GM21786 (cell line): ENCODE data around the gene TBC1D22A.

ENCODE experiments used
- ATAC-seq: cut with Tn5 transposase; IDR thresholded peaks from one replicate; pipeline ENCODE4 v1.9.1; 2021; ENCODE audit not compliant: unreplicated experiment

The TBC1D22A gene

DNA sequence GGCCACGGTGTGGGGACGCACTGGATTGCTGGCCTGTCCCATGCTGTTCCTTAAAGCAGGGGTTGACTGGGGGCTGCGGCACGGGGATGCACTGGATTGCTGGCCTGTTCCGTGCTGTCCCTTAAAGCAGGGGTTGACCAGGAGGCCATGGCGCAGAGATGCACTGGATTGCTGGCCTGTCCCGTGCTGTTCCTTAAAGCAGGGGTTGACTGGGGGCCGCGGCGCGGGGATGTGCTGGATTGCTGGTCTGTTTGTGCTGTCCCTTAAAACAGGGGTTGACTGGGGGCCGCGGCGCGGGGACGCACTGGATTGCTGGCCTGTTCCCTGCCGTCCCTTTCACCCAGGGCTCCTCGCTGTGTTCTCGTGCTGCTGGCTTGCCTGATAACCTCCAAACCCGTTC is 383.4 kb downstream of the TBC1D22A start:
- no peak for ATAC-seq

GRCh38 chr22:47146391-47146790 is 383.9 kb downstream of the TBC1D22A start:
- ATAC-seq: no peak

GRCh38 chr22:47146941-47147340 is 384.5 kb downstream of the TBC1D22A start:
- ATAC-seq: no peak

- ATAC-seq: no peak
Measured at GRCh38 chr22:47147572-47147971, 385.1 kb downstream of the TBC1D22A start.

- ATAC-seq: no peak
Measured at GRCh38 chr22:47148510-47148909, 386.1 kb downstream of the TBC1D22A start.

- no peak for ATAC-seq
Measured at GRCh38 chr22:47148956-47149728, 386.7 kb downstream of the TBC1D22A start.

- ATAC-seq: no peak
Measured at GRCh38 chr22:47149976-47150375, 387.5 kb downstream of the TBC1D22A start.

DNA sequence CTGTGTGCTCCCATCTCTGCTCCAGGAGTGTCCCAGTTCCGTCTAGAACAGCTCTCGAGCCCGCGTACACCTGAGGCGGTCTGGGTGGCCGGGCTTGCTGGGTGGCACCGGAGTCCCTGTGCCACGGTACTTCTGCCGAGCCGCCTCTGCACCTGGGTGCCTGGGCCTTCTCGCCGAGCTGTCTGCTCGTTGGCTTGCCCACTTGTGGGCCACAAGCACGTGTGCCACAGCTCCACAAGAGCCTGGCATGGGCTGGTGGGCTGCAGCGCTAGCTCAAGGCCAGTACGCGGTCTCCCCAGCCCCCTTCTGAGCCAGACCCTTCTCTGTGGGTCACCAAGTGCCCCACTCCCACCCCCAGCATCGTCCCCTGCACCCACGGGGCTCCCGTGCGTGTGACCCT is 388.0 kb downstream of the TBC1D22A start:
- ATAC-seq: no peak

DNA sequence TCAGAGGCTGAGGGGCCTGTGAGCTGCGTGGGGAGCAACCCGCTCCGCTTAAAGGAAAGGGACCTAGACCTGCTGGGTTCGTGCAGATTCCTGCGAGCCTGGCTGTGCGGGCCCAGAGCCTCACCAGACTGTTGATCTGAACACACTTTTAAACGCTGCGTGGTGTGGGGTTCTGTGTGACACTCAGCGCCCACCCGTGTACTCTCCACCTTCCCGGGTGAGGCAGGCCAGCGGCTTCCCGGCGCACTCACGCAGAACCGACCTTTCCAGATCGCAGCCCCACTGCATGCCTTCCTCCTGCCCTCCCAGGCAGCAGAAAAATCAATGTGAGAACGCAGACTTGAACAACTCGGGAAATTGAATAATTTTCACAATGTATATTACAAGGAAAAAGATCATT is 388.6 kb downstream of the TBC1D22A start:
- no peak for ATAC-seq

DNA sequence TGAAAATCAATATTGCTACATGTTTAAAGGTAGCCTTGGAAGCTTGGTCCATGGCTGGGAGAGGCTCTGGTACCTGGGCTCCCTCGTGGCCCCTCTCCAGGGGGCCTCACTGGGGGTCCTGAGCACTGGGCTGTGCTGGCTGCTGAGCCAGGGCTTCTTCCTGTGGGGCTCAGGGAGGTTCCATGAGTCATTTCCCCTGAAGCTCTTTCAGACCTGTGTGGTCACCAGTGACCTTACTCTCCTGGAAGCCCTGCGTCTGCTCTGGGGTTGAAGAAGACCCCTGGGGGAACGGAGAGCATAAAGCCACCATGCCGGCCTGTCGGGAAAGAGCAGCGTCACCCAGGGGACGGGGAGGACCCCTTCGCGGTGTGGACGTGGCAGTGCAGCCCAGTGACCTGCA is 389.0 kb downstream of the TBC1D22A start:
- ATAC-seq: no peak

DNA sequence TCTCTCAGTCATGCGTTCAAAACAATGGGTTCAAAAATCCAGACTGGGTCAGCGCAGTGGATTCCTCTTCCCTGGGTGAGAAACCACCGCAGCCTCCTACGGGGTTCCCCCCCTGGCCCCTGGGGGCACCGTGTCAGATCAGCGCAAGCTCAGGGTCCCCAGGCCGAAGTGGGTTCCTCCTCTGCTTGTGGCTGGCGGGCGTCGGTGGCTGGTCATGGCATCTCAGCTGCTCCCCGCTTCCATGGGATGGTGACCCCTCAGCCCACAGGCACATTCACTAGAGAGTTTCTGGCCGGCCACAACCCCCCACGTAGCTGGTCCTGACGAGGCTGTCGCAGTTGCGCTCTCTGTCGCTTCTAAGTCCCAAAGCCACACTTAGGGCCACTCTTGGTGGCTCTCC is 389.8 kb downstream of the TBC1D22A start:
- ATAC-seq: no peak

DNA sequence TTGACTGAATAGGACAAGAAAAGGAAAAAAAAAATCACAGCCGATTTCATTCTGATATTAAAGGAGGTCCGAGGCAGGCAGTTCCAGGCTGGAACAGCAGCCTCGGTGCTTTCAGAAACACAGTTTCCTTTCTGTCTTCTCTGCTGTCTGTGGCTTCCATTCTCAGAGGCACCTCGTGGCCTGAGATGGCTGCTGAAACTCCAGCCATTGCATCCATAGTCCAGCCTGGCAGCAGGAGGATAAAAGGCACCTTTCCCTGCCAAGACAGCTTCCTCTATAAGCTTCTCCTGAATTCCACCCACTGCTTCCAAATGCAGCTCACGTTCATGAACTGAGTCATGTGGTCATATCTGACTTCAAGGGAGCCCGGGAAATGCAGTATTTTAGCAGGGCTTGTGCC is 390.5 kb downstream of the TBC1D22A start:
- ATAC-seq: no peak

DNA sequence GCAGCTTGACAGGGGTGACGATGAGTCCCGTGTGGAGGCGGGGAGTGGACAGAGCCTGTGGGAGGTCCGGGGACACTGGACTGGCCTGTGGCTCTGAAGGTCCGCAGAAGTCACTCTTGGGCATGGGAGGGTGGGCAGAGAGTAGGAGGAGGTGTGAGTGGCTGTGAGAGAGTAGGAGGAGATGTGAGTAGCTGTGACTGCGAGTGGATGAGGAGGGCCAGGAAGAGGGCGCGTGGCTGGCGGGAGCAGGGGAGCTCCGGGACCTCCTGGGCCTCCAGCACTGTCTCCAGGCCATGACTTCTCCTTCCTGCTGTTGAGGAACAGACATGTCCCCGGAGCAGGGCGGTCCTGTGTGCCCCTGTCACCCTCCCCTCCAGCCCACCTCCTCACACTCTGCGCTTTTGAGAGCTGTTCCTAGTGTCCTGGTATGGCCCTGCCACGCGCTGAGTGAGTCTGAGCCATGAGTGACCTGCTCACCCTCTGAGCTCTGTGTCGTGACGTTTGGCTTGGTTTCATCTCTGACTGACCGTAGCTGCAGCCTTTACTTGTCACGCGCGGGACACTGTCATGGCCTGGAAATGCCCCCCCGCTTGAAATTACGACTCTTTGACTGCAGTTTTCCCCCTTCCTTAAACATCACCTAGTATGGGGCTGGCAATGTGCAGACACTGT is 391.5 kb downstream of the TBC1D22A start:
- no peak for ATAC-seq

GRCh38 chr22:47154621-47155081 is 392.2 kb downstream of the TBC1D22A start:
- no peak for ATAC-seq

DNA sequence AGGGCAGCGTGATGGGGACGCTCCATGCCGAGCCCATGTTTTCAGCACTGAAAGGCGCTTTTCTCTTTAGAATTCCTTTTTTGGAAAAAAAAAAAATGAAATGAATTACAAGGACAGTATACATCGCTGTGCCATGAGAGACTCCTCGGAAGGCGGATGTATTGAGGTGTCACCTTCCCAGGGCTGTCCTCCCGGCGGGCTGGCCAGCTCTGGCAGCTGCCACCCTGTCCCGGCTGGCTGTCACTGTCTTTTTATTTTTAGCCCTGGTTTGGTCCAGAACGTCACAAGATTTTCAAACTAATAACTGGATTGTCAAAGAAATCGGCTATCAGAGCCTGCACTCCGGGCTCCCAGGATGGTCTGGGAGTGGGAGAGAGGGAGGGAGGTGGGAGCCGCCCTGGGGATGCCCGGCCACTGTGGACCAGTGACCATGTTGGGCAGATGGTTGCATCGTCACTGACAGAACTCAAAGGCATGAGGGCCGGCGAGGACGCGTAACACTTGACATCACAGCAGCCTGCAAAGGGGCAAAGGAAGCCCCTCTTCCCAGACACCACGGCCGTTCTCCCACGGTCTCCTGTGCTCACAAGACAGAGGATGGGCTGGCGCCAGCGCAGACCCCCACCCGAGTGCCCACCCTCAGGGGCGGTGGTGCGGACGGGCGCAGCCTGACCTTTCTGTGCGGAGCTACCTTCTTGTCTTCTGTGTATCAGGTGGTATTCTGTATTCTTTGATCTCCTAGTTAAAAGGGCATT is 392.9 kb downstream of the TBC1D22A start:
- ATAC-seq: no peak

GRCh38 chr22:47155912-47156311 is 393.5 kb downstream of the TBC1D22A start:
- no peak for ATAC-seq

DNA sequence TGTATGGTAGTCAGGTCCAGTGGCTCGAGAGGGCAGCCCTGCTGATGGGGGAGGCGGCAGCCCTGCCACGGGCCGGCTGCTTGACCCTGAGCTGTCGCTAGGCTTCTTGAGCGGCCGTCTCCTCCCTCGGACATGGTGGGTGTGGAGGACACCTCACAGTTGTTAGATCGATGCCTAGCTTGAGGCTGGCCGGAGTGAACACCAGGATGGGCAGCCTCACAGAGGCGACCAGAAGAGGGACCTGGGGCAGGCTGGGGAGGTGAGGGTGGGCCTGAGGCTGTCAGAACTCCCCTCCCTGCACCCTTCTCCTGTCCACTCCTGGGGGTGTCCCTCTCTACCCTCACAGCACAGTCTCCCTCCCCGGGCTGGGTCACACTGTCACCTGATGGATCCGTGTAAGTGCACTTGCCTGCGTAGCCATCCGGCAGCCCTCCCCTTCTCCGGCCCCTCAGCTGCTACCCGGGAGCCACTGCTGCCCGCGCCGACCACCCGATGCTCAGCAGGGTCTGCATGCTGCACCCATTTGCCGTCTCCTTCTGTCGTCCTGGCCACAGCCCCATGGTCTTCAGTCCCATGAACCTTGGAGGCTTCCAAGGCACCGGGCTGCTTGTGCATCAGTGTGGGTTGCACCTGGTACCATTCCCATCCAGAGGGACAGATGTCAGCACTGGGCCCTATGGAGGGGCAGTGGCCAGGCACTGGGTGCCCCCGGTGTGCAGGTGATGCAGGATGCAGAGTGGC is 394.1 kb downstream of the TBC1D22A start:
- ATAC-seq: no peak

DNA sequence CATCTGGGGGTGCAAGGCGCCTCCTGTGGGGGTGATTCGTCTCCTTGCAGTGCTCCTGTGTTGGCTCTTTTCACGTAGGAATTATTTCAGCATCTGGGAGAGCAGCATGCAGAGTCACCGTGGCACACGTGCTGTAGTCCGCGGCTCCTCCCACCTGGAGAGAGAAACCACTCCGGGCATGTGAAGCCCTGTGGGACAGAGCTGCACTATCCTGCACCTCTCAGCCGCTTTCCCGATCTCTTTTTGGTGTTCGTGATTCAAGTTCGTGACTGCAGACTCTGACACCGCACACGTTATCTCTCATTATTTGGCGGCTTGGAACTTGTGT is 394.6 kb downstream of the TBC1D22A start:
- ATAC-seq: no peak

GRCh38 chr22:47157486-47158270 is 395.2 kb downstream of the TBC1D22A start:
- no peak for ATAC-seq

DNA sequence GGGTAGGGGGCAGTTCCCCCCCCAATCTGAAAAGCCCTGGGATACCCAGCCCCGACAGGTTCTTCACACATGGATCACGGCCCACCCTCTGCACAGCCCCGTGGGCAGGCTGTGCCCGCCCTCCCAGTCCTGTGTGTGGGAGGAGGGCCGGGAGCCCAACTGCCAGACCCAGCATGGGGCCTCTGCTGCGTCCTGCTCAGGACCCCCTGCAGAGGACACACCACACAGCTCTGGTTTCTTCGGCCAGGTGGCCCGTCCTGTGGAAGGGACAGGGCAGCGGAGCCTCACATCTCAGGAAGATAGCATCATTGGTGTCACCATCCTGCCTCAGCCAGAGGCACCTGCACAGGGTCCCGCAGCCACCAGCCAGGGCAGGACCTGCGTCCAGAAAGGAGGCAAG is 396.0 kb downstream of the TBC1D22A start:
- no peak for ATAC-seq
